Lower leg skin (tissue), 4 donors: ENCODE measurements around the gene VIM. TPM values are rescaled to one million over a fixed set of nuclear protein-coding genes. Genes with fewer than 3 reads are reported as not detected.
"Not testable (repeated sequence)": the region's sequence is repeated elsewhere in the genome, so short reads cannot be mapped to it uniquely, and the experiment has no call there.

Experiments used
- DNase-seq, 2 donors: peaks; one replicate each; pipeline ENCODE4 v3.0.0-alpha.2; 2019; ENCODE audit warnings: low spot score in 2 of 2
- H3K4me3 ChIP-seq: fragments of 200-600 bp; sonication (generic); 2 replicates; pipeline ENCODE4 v1.5.1; 2017; ENCODE audit warnings: mild to moderate bottlenecking, low read depth; ENCODE audit not compliant: poor library complexity, severe bottlenecking
- POLR2A ChIP-seq, 2 donors: fragments of 450-650 bp; IDR thresholded peaks; one replicate each; pipeline ENCODE4 v1.6.1; 2016 to 2017; ENCODE audit warnings: antibody characterized with exemption in 2 of 2, mild to moderate bottlenecking in 1 of 2, moderate library complexity in 1 of 2
- WGBS, 2 donors: methylation state at CpG; one replicate each; pipeline ENCODE4 v1.1.5; 2018; 5-methylcytosine and 5-hydroxymethylcytosine counted together
- intact Hi-C: fragments of 100-400 bp; cut with DNase I; formaldehyde crosslinking; loops from one replicate; pipeline ENCODE4 v1.15.0; 2023; ENCODE audit warnings: low total_unique reads
- total RNA-seq, 4 donors: library from RNA; depleted of rRNA; stranded (reverse); fragments of >200 nt; gene quantifications; one replicate each; pipeline ENCODE4 v1.1.0, GENCODE V29; 2016
- TF ChIP-seq, protein P1 (sequence below), 3 donors: fragments of 450-650 bp; IDR thresholded peaks; one replicate each; pipeline ENCODE4 v1.5.1; 2016; ENCODE audit warnings: antibody characterized with exemption in 3 of 3, mild to moderate bottlenecking in 3 of 3, moderate library complexity in 2 of 3

Gene VIM
- total RNA-seq, 4 donors from 2014 or later, result 891 to 2,288 (median 1,243) TPM

DNA sequence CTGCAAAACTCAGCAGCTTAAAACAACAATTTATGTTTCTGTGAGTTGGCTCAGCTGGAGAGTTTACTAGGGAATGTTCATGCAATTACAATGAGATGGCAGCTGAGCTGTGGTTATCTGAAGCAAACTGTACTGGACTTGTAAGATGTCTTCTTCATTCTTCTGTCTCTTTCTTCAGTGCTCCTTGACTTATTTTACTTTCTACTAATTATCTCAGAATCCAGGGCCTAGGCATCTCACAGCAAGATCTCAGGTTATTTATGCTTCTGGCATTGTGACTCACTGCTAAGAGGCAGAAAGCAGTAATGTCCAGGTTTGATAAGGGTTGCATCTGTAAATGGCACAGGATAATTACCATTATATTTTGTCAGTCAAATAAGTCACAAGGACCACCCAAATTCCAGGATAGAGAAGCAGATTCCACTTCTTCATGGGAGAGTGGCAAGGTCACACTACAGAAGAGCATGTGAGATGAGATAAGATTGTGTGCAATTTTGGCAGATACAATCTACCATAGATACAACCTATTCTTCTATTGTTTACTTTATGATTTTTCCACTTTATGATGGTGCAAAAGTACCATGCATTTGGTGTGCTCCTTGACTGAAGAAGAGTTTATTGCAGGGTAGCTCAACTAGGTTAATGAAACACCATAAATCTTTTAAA lies 16.8 kb downstream of the VIM start:
- DNase-seq, result no peak
- intact Hi-C loops, result loop anchor here (5.0 kb wide), 1 partner anchor 403 kb away; no protein-coding TSS in a partner anchor
- TF ChIP-seq, protein P1, sequence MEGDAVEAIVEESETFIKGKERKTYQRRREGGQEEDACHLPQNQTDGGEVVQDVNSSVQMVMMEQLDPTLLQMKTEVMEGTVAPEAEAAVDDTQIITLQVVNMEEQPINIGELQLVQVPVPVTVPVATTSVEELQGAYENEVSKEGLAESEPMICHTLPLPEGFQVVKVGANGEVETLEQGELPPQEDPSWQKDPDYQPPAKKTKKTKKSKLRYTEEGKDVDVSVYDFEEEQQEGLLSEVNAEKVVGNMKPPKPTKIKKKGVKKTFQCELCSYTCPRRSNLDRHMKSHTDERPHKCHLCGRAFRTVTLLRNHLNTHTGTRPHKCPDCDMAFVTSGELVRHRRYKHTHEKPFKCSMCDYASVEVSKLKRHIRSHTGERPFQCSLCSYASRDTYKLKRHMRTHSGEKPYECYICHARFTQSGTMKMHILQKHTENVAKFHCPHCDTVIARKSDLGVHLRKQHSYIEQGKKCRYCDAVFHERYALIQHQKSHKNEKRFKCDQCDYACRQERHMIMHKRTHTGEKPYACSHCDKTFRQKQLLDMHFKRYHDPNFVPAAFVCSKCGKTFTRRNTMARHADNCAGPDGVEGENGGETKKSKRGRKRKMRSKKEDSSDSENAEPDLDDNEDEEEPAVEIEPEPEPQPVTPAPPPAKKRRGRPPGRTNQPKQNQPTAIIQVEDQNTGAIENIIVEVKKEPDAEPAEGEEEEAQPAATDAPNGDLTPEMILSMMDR (IDR thresholded peaks at IDR 0.05), result no peak
- no peak for TF ChIP-seq POLR2A (IDR thresholded peaks at IDR 0.05)
- no peak overlapping the region for H3K4me3 ChIP-seq

DNA sequence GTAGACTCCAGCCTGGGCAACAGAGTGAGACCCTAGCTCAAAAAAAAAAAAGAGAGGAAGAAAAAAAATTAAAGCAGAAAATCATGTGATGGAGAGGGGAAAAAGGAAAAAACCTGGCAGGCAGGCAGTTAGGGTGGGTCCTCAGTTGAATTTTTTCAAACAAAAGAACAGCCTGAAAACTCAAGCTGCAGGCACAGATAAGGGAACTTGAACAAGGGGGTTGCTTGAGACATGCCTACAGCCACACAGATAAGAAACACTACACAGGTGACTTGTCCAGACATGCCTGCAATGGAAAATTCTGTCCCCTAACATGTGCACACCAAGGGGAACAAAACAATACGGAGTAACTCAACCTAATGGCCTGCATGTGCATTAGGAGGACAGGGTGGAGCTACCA lies 19.2 kb downstream of the VIM start:
- TF ChIP-seq POLR2A (IDR thresholded peaks at IDR 0.05), result no peak
- DNase-seq, result no peak
- 53 to 65% methylated on average over 1 of the region's 1 CpG for WGBS, 2 donors
- intact Hi-C loops, result loop anchor here (5.0 kb wide), 1 partner anchor 405 kb away; no protein-coding TSS in a partner anchor
- H3K4me3 ChIP-seq, result no peak overlapping the region

DNA sequence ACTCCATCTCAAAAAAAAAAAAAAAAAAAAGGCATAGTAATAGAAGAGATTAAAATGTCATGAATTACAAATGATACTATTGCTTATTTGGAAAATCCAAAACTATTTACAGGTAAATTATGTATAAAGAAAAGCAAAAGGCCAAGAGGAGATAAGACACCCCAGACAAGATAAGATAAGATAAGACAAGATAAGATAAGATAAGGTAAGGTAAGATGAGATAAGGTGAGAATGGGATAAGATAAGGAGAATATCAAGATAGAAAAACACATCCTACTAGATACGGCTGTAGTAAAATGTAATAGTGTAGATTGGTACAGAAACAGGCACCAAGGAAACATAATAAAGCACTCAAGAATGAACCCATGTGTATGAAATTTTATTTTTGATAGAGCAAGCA lies 20.9 kb downstream of the VIM start:
- no peak for DNase-seq
- intact Hi-C loops, result loop anchor here (5.0 kb wide), 1 partner anchor 407 kb away; no protein-coding TSS in a partner anchor
- TF ChIP-seq, protein P1 (IDR thresholded peaks at IDR 0.05), result no peak
- no peak for TF ChIP-seq POLR2A (IDR thresholded peaks at IDR 0.05)
- H3K4me3 ChIP-seq, result no peak overlapping the region
- WGBS, 2 donors, result 75 to 78% methylated on average over 1 of the region's 1 CpG

- DNase-seq, result no peak
- TF ChIP-seq, protein P1 (IDR thresholded peaks at IDR 0.05), result no peak
- no peak for TF ChIP-seq POLR2A (IDR thresholded peaks at IDR 0.05)
- intact Hi-C loops, result loop anchor here (5.0 kb wide), 1 partner anchor 408 kb away; no protein-coding TSS in a partner anchor
- 55 to 61% methylated on average over 4 of the region's 4 CpGs for WGBS, 2 donors
- H3K4me3 ChIP-seq, result no peak overlapping the region
Observed at GRCh38 chr10:17249820-17250219, 21.8 kb downstream of the VIM start.

DNA sequence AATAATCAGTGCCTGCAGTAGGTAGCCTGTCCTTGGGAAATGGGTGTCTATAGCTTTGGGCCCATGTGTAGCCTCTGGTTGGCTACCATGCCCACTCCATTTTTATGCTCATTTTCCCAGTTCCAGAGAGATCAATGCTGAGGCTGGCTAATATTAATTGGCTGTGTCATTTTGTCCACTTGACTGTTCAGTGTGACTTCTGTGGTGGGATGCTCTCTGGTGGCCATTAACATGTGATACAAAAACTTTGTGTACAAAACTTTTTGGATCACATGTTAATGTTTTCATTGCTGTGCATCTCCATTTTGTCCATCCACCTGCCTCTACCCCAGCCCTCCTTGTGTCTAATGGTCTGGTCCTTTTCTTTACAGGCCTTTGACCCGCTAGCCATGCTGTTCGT lies 22.7 kb downstream of the VIM start:
- WGBS, 2 donors, result 97 to 98% methylated on average over 2 of the region's 2 CpGs
- no peak for DNase-seq
- H3K4me3 ChIP-seq, result no peak overlapping the region
- intact Hi-C loops, result no loop called here
- no peak for TF ChIP-seq POLR2A (IDR thresholded peaks at IDR 0.05)
- TF ChIP-seq, protein P1 (IDR thresholded peaks at IDR 0.05), result no peak

- H3K4me3 ChIP-seq, DNase-seq, intact Hi-C loops: not testable (repeated sequence)
- 89 to 96% methylated on average over 2 of the region's 2 CpGs for WGBS, 2 donors
Observed at GRCh38 chr10:17254543-17255050, 26.6 kb downstream of the VIM start.

DNA sequence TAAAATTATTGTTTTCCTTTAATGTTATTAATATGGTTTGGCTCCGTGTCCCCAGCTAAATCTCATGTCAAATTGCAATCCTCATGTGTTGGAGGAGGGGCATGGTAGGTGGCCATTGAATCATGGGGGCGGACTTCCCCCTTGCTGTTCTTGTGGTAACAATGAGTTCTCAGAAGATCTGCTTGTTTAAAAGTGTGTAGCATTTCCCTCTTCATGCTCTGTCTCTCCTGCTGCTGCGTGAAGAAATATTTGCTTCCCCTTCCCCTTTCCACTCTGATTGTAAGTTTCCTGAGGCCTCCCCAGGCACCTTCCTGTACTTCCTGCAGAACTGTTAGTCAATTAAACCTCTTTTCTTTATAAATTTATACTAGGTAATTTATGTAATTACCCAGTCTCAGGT lies 27.5 kb downstream of the VIM start:
- no peak for TF ChIP-seq POLR2A (IDR thresholded peaks at IDR 0.05)
- TF ChIP-seq, protein P1 (IDR thresholded peaks at IDR 0.05), result no peak
- intact Hi-C loops, result no loop called here
- 81 to 86% methylated on average over 3 of the region's 3 CpGs for WGBS, 2 donors
- no peak for DNase-seq
- no peak overlapping the region for H3K4me3 ChIP-seq
